GM19463 (cell line): Measurements from ENCODE around the gene ATG14.
A peak's percentile ranks its signal among the peaks of the same experiment; 100 is the strongest.
"Not testable (repeated sequence)": the region's sequence is repeated elsewhere in the genome, so short reads cannot be mapped to it uniquely, and the experiment has no call there.

Experiments
- ATAC-seq: cut with Tn5 transposase; IDR thresholded peaks from one replicate; pipeline ENCODE4 v1.9.1; 2021; ENCODE audit warnings: mild to moderate bottlenecking, moderate library complexity; ENCODE audit not compliant: unreplicated experiment

The ATG14 gene, protein sequence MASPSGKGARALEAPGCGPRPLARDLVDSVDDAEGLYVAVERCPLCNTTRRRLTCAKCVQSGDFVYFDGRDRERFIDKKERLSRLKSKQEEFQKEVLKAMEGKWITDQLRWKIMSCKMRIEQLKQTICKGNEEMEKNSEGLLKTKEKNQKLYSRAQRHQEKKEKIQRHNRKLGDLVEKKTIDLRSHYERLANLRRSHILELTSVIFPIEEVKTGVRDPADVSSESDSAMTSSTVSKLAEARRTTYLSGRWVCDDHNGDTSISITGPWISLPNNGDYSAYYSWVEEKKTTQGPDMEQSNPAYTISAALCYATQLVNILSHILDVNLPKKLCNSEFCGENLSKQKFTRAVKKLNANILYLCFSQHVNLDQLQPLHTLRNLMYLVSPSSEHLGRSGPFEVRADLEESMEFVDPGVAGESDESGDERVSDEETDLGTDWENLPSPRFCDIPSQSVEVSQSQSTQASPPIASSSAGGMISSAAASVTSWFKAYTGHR

DNA sequence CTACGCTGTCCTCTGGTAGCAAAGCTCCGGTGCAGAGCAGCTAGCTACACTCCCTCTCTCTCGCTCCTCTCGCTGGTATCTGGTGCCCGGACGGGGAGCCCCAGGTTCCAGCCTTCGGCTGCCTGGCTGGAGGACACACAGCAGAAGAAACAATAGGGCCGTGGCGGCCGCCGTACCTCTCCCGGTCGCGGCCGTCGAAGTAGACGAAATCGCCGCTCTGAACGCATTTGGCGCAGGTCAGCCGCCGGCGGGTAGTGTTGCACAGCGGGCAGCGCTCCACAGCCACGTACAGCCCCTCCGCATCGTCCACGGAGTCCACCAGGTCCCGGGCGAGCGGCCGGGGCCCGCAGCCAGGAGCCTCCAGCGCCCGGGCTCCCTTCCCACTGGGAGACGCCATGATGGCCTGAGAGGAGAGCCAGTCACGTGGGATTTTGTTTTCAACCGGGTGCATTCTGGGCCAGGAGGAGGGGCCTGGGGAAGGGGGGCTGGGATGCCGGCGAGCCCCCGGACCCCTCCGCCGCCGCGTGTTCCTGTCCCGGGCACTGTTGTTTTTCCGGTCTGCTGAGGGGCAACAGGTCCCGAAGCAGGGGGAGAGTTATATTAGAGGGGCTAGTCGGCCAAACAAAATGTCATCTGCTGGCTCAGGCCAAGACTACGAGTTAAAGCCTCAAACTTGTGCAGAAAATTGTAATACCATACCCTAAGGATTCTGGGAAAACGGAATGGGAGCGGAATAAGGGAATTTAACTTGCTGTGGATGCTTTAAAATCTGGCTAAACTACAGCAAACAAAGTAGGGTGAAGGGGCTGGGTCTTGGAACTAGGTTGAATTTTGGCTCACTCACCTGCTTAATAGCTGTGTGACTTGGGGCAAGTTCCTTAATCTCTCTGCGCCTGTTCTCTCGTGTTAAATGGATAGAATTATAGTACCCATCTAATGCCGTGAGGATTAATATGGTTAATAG is at the start of gene ATG14:
ATG14 (minus strand) TSS at position 405 of the 964 bp plus-strand sequence; CDS start at position 397, 8 bp downstream.
- ATAC-seq, result peak; percentile 98

DNA sequence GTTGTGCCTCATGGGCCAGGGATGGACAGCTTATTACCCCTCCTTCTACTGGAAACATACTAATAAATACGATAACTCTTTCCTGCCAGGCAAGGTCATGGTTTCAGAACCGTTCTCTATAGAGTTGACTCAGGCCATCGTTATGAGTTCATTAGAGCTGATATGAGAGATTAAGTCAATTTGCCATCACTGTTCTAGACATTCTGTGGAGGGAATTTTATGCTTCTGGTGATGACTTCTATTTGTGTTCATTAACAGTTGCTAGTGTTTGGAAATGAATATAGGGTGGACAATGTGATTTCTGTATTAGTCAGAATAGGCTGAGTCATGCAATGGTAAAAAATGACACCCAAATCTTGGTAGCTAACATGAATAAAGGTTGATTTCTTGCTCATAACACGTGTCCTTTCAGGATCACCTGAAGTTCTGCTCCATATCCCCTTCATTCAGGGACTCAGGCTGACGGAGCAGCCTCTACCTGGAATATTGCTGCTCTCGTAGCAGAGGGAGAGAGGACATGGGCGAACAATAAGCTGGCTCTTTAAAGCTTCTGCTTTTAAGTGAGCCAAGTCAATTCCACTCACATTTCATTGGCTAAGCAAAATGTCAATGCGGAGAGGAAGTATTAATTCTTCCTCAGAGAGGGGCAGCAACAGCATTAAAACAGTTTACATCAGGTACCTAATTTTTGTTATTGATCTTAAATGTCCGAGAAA is 47.3 kb upstream of the ATG14 start:
- ATAC-seq, result peak; percentile 91

DNA sequence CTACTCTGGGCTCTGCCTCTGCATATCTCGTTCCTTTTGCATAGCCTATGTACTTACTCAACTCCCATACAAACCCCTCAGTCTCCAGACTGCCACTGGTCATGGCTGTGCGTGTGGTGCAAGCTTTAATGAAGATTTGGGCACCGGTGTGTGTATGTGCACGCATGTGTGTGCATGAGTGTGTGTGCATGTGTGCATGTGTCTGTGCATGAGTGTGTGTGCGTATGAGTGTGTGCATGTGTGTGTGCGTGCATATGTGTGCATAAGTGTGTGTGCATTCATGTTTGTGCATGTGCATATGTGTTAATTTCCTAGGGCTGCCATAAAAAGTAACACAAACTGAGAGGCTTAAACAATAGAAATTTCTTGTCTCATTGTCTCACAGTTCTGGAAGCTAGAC is 45.9 kb upstream of the ATG14 start:
- ATAC-seq, result no peak

DNA sequence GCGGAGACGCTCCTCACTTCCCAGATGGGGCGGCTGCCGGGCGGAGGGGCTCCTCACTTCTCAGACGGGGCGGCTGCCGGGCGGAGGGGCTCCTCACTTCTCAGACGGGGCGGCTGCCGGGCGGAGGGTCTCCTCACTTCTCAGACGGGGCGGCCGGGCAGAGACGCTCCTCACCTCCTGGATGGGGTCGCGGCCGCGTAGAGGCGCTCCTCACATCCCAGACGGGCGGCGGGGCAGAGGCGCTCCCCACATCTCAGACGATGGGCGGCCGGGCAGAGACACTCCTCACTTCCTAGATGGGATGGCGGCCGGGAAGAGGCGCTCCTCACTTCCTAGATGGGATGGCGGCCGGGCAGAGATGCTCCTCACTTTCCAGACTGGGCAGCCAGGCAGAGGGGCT is 44.8 kb upstream of the ATG14 start:
- not testable (repeated sequence) for ATAC-seq

DNA sequence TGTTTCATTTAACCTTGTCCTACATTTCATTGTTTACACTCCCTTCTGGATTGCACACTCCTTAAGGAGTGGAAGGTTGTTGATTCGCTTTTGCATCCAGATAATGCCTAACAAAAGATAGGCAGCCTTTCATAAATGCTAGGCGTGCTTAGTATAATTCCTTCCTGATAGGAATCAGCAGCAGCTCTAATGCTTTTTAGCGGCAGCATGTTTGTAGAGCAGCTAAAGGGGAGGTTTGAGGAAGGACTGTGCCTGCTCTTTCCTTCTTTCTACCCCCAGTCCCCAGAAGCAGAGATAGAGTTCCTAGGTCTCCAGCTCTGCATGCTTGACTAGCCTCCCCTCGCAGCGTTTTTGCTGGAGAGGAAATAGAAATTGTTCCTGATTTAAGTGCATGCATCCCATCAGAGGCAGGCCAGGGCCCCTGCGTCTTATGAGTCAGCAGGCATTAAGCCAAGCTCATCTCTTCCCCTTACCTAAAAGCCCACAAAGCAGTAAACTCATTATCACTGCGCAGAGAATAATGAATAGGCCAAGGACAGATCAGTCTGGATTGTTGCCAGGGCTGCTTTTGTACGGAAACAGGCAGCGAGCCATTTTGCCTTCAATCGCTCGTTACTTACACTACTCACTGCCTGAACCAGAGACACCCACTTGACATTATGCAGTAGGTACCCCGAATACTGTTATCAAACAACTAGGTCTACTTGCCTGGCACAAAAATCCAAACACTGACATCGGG is 42.8 kb upstream of the ATG14 start:
- no peak for ATAC-seq

DNA sequence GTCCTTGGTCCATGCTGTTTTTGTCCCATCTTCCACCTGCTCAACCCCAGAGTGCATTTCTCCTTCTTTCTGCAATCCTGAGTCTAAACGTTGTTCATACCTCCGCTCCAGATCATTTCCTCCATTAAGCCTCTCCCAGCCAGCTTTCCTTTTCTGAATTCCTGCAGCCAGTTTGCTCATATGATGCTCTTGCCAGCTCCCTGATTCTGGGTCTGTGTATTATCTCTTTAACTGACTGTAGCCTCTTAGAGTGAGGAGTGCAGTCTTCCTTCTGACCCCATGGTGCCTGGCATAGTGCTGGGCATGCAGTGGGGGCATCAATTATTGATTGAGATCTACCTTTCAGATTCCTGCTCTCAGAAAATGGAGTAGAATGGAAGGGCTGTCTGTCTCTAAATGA is 40.3 kb upstream of the ATG14 start:
- no peak for ATAC-seq

DNA sequence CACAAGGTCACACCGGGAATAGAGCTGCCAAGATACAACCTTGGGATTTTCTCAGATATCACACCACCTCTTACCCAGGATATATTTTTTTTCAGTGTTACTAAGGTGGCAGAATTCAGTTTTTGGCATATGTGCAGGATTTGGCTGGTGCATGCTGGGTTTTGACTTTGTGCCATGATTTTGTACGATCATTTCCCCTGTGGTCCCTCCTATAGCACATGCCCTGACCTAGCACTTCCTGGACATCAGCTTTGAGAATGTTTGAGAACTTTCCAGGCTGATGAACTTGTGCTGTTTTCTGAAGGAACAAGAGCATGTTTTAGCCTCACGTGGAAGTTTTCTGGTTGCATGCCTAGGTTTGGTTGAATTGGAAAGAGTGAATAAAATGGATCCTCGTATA is 39.8 kb upstream of the ATG14 start:
- no peak for ATAC-seq

DNA sequence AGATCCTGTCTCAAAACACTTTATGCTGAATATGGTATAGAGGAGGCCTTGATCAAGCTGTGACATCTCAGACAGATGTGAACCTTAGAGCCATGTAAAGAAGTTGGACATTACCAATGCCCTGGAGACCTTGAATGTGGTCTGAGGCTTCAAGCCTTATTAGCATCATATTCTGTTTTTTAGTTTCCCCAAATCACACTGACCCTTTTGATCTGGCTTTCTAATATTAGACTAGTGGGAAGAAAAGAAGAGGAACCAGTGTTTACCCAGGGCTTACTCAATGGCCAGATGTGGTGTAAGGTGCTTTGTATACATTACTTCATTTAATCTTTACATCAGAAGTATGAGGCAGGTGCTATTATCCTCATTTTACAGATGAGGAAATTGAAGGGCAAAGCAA is 39.4 kb upstream of the ATG14 start:
- peak; percentile 48 for ATAC-seq

DNA sequence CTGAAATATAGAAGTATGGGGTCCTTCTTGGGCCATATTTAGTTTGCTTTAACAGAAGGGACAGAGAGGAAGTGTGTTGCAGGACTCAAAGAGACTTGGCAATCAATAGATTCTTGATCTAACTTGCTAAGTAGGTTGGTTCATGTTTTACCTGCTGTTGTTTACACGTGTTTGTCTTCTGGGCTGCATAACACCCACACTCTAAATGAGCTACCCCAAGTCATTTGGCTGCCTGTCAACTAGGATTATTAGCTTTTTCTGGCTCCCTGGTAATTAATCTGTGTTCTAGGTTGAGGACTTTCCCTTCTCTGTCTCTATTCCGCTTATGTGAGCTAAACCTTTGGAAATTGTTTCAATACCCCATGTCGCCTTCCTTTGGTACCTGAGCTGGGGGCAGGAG is 38.9 kb upstream of the ATG14 start:
- ATAC-seq, result no peak

DNA sequence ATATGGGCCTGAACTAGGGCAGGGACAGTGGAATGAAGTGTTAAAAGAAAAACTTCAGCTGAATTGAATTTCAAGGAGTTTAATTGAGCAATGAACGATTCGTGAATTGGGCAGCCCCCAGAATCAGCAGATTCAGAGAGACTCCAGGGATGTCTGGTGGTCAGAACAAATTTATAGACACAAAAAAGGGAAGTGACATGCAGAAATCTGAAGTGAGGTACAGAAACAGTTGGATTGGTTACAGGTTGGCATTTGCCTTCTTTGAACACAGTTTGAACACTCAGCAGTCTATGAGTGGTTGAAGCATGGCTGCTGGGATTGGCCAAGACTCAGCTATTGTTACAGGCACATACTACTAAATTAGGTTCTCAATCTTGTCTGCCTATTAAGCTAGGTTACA is 38.5 kb upstream of the ATG14 start:
- ATAC-seq, result no peak

DNA sequence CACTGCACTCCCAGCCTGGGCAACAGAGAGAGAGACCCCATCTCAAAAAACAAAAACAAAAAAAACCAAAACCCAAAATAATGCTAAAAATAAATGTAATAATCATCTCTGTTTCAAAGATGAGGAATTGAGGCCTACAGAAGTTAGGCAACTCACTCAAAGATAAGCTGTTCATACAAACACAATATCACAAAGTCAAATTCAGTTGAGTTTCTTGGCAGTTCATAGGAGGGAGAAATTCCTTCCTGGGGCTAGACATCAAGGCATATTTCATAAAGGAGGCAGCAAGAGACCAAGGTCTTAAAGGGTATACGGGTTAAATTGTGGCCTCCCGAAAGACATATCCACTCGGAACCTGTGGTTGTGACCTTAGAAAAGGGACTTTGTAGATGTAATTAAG is 37.5 kb upstream of the ATG14 start:
- ATAC-seq, result no peak

DNA sequence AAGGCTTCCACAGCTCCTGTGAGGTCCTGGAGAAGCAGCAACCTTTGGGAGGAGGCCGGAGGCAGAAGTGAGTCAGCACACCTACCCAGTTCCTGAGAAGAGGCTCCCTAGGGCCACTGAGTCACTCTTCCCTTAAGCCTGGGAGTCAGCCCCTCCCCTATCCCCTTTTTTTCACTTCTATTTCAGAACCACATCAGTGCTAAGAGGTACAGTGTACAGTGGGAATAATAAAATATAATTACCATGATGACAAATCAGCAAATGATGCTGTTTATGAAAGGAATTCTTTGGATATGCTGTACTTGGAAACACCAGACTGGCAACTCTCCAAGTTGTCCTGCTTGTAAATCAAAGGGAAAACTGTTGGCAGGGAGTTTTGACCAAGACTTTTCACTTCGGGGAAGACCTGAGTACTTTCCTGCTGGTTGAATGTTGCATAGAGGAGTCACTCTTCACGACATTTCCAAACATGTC is 36.5 kb upstream of the ATG14 start:
- ATAC-seq, result no peak

DNA sequence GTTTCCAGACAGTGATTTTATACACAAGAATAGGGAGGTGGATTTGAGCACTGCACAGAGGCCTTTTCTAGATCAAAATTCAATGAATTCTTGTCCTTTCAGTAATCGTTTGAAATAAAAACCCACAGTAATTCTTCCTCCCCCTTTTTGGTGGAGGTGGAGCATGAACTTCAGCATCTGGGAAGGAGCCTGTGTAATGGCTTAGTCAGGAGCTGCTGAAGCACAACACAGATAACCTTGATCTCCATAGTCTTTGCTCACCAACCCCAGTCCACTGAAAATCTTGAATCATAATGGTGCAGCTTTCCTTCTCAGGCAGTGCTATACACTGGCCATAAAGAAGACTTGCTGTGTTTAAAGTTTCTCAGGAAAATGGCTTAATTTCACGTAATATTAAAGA is 35.2 kb upstream of the ATG14 start:
- no peak for ATAC-seq

DNA sequence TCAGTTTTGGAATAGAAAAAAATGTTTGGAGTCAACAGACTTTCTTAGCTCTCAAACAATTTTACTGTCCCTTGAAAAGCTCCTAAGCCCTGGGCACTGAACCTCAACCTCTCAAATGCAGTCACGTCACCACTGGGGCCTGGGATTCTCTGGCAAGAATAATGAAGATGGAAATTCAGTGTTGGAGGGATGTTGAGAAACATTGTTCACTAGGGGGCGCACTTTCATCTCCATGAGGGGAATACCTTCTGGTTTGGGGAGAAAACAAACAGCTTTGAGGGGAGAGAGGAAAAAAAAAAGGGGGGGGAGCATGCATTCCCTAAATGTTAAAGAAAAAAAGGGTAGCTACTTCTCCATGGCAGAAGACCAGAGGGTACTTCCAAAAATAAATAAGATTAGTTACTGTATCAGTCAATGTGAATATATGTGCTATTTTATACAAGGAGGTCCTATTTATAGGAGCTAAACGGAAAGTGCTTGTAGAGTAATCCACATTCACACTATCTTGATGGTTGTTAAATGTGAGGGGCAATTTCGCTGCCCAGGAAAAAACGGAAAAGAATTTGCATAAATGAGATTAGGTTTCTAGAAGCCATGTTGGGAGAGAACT is 34.6 kb upstream of the ATG14 start:
- no peak for ATAC-seq

DNA sequence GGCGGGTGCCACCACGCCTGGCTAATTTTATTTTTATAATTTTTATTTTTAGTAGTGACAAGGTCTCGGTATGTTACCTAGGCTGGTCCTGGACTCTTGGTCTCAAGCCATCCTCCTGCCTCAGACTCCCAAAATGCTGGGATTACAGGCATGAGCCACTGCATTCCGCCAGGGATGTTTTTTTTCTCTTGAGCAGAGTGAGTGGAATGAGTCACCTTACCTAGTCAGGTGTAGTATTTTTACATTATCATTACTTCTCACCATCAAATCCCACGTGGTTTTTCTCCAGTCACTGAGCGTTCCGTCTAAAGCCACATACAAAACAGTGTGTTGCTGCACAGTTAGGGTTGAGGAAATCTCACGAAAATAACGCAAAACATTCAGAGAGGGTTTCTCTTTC is 29.7 kb upstream of the ATG14 start:
- no peak for ATAC-seq

DNA sequence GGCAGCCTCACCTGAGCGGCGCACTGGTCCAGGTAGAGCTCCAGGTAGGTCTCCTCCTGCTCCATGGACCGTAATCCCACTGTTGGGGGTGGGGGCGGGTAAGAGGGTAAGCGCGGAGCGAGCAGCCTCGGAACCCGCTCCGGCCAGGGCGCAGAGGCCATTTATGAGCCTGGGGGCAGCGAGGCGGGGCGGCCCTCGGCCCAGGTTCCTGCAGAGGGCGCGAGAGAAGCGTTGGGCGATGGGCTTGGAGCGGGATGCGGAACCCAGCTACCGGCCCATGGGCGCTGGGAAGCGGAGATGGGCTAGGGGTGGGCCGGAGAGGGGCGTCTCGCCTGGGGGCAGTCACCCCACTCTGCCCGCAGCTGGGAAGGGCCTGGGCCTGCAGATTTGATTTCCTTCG is 28.8 kb upstream of the ATG14 start, which contains the start of gene TBPL2:
TBPL2 (minus strand) TSS at position 232 of the 400 bp plus-strand sequence; CDS start at position 65, 167 bp downstream.
- no peak for ATAC-seq

DNA sequence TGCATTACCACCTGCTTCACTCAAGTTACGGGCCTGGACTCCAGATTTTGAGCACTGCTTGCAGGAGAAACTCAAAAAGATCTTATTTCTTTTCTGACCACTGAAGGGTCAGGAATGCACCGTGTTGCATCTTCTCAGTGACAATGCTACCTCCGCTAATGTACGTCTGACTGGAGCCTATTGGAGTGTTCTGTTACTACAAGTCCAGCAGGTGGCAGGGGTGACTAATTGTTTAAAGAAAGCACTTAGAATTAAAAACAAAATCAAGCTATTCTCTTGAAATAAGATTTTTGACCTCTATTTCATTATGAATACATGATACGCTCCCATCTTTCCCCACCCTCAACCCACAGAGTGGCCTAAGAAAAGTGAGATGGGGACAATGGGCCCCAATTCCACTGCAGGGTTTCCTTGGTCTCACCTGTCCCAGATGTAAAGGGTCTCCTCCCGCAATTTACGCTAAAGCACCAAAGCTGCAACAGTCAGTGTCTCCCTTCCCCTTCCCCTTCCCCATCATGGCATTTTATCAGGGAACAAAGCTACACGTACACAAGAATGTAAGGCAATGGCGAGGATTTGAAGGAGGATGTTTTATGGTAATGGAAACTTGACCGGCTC is 26.5 kb upstream of the ATG14 start:
- no peak for ATAC-seq

DNA sequence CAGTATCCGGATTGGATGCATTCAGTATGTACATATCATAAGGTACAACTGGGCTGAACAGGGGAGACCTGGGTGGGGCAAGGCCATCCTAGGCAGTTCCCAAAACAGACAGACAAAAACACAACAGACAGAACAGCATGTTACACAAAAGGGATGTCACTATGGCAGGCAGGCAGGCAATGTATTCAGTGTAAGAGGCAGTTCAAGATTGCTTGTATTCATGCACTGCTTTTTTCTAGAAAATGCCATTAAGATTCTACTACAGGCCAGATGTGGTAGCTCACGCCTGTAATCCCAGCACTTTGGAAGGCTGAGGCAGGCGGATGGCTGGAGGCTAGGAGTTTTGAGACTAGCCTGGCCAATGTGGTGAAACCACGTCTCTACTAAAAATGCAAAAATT is 25.3 kb upstream of the ATG14 start:
- ATAC-seq, result no peak

DNA sequence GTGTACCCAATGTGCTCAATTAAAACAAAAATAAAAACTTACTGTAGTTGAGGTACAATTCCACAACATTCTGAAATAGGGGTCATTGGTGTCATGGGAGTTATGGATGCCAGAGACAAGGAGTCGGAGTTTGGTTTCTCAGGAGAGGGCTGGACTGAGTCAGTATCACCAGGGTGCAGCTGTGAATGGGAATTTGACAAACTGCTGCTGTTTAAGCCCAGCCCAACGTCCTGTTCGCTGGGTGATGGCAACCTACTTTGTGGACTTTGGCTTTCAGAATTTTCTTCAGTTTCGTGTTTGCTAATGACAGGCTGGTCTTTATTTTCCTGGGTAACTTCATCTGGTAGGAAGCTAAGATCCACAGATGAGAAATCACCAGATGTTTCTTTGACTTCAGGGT is 24.9 kb upstream of the ATG14 start:
- ATAC-seq, result no peak
